ENCODE data around the gene NTM. TPM values are rescaled to one million over a fixed set of nuclear protein-coding genes. Genes with fewer than 3 reads are reported as not detected.

NTM gene
- total and polyA plus RNA-seq, 2 of the 8 experiments (the other 6 are each of a cell fraction or from before 2014, with no cell fraction given): 13.4 to 20.0 TPM

- TF ChIP-seq CHD7 (IDR thresholded peaks at IDR 0.05; ENCODE audit: insufficient replicate concordance, low read length) (no peak), SP2 (IDR thresholded peaks at IDR 0.05; ENCODE audit: low read length) (no peak), ATF3 (IDR thresholded peaks at IDR 0.05; ENCODE audit: insufficient read depth, low read depth, low read length) (no peak), ASH2L (IDR thresholded peaks at IDR 0.05; ENCODE audit: low read length) (no peak), POU5F1 (IDR thresholded peaks at IDR 0.05; ENCODE audit: low read depth, low read length) (no peak), SIN3A (conservative IDR thresholded peaks at IDR 0.05 in 1 of 2, IDR thresholded peaks at IDR 0.05 in 1 of 2; ENCODE audit: low read depth in 1 of 2, low read length in 2 of 2) (no peak), NANOG (IDR thresholded peaks at IDR 0.05; ENCODE audit: insufficient read depth, low read depth, low read length, poor library complexity, severe bottlenecking) (no peak), BACH1 (IDR thresholded peaks at IDR 0.05; ENCODE audit: low read length) (no peak), ATF2 (IDR thresholded peaks at IDR 0.05; ENCODE audit: low read length) (no peak)
Observed at GRCh38 chr11:131692151-131692550, 321.7 kb downstream of the NTM start (continued).
